Neuron (in vitro differentiated cells): ENCODE measurements around the gene CDYL.

ENCODE experiments used
- H2AFZ ChIP-seq: one replicate; pipeline ENCODE4 v1.6.1; 2013; ENCODE audit warnings: low read depth, mild to moderate bottlenecking, inconsistent platforms, low read length, moderate library complexity
- H3K27me3 ChIP-seq: one replicate; pipeline ENCODE4 v1.6.1; 2013; ENCODE audit warnings: low read length; ENCODE audit not compliant: insufficient read depth
- H3K36me3 ChIP-seq: one replicate; pipeline ENCODE4 v1.6.1; 2013; ENCODE audit warnings: low read length; ENCODE audit not compliant: insufficient read depth
- H3K4me1 ChIP-seq: one replicate; pipeline ENCODE4 v1.6.1; 2013; ENCODE audit warnings: low read length; ENCODE audit not compliant: insufficient read depth
- H3K4me3 ChIP-seq: 2 replicates; pipeline ENCODE4 v1.5.1; 2013; ENCODE audit warnings: mild to moderate bottlenecking, low read length, moderate library complexity
- H3K9me3 ChIP-seq: one replicate; pipeline ENCODE4 v1.6.1; 2013; ENCODE audit warnings: low read length

The CDYL gene

GRCh38 chr6:4751823-4752464 is 24.3 kb upstream of the CDYL start:
- no peaks in the 10 kb centered on the region for H3K27me3 ChIP-seq
- no peak overlapping the region for H3K4me3 ChIP-seq
- peaks cover 5% of the 10 kb centered on the region for H3K4me1 ChIP-seq

GRCh38 chr6:4756247-4756646 is 20.0 kb upstream of the CDYL start:
- Histone ChIP-seq H2AFZ (no peak overlapping the region), H3K36me3 (no peaks in the 10 kb centered on the region), H3K9me3 (peaks cover 3% of the 10 kb centered on the region), H3K4me3 (no peak overlapping the region), H3K27me3 (no peaks in the 10 kb centered on the region), H3K4me1 (peaks cover 17% of the 10 kb centered on the region)

More at GRCh38 chr6:4751823-4752464, 24.3 kb upstream of the CDYL start:
- Histone ChIP-seq H3K36me3 (no peaks in the 10 kb centered on the region), H2AFZ (no peak overlapping the region), H3K9me3 (peaks cover 3% of the 10 kb centered on the region)

DNA sequence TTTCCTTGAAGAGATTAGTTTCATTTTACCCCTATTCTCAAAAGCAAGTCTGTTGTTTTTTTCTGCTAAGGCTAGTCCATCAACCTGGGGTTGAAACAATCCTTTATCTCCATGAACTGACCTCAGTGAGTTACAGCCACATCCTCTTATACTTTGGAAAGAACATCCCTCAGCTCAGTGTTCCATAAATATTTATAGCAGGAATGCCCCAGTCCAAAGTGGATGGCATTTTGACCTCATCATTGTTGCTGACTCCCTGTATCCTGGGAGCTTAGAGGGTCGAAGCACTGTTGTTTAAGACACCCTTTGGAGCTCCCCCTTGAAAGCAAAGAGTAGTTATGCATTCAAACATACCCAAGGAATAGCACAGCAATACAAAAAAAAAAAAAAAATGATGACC is 16.2 kb upstream of the CDYL start:
- H3K4me3 ChIP-seq: no peak overlapping the region
- no peaks in the 10 kb centered on the region for H3K27me3 ChIP-seq
- H3K4me1 ChIP-seq: peaks cover 12% of the 10 kb centered on the region
- peaks cover 3% of the 10 kb centered on the region for H3K9me3 ChIP-seq
- H3K36me3 ChIP-seq: no peaks in the 10 kb centered on the region
- no peak overlapping the region for H2AFZ ChIP-seq

GRCh38 chr6:4760773-4761172 is 15.4 kb upstream of the CDYL start:
- Histone ChIP-seq H3K4me1 (peaks cover 12% of the 10 kb centered on the region), H3K9me3 (peaks cover 3% of the 10 kb centered on the region), H2AFZ (no peak overlapping the region), H3K4me3 (no peak overlapping the region), H3K36me3 (no peaks in the 10 kb centered on the region), H3K27me3 (no peaks in the 10 kb centered on the region)

DNA sequence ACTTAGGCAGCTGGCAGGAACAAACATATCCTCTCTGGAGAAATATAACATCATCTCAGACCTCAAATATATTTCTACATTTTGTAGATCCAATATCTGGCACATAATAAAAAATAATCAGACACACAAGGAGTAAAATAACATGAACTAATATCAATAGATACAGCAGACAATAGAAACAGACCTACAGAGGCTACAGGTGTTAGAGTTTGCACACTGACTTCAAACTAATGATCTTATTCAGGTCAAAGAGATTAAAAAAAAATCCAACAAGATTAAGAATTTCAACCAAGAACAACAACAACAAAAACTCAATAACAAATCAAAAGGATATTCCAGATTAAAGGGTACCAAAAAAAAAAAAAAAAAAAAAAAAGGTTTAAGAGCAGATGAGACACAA is 13.9 kb upstream of the CDYL start:
- Histone ChIP-seq H3K36me3 (no peaks in the 10 kb centered on the region), H2AFZ (no peak overlapping the region), H3K27me3 (no peaks in the 10 kb centered on the region), H3K9me3 (no peaks in the 10 kb centered on the region), H3K4me1 (peaks cover 12% of the 10 kb centered on the region), H3K4me3 (no peak overlapping the region)

DNA sequence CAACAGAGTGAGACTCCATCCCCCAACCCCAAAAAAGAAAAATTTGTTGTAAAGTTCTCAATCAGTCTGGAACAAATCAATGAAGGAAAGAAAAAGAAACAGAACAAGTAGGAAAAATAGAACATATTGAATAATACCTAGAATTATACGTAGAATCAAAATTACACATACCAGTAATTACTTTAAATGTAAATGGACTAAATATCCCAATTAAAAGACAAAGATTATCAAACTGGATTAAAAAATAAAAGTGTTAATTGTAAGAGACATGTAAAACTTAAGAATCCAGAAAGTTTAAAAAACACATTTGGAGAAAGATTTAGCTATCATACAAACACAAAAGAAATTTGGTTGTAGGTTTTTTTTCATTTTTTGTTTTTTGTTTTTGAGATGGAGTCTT is 12.3 kb upstream of the CDYL start:
- no peaks in the 10 kb centered on the region for H3K9me3 ChIP-seq
- no peaks in the 10 kb centered on the region for H3K27me3 ChIP-seq
- no peaks in the 10 kb centered on the region for H3K36me3 ChIP-seq
- no peak overlapping the region for H3K4me3 ChIP-seq
- H3K4me1 ChIP-seq: peaks cover 12% of the 10 kb centered on the region
- no peak overlapping the region for H2AFZ ChIP-seq

DNA sequence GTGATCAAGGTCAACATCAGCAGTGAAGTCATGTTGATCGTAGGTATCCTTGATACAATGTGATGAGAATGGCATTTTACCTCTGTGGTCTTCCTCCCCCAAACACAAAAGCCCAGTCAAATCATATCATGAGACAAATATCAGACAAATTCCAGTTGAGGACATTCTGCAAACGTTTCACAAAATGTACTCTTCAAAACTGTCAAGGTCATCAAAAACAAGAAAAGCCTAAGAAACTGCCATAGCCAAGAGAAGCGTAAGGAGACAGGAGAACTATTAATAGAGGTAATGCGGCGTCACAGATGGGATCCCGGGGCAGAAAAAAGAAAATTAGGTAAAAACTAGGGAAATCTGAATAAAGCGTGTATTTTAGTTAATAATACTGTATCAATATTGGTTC is 7.4 kb upstream of the CDYL start:
- Histone ChIP-seq H3K36me3 (no peaks in the 10 kb centered on the region), H2AFZ (no peak overlapping the region), H3K9me3 (no peaks in the 10 kb centered on the region), H3K4me3 (no peak overlapping the region), H3K4me1 (peaks cover 5% of the 10 kb centered on the region), H3K27me3 (peaks cover 15% of the 10 kb centered on the region)

GRCh38 chr6:4772750-4773149 is 3.5 kb upstream of the CDYL start:
- no peak overlapping the region for H3K4me3 ChIP-seq

DNA sequence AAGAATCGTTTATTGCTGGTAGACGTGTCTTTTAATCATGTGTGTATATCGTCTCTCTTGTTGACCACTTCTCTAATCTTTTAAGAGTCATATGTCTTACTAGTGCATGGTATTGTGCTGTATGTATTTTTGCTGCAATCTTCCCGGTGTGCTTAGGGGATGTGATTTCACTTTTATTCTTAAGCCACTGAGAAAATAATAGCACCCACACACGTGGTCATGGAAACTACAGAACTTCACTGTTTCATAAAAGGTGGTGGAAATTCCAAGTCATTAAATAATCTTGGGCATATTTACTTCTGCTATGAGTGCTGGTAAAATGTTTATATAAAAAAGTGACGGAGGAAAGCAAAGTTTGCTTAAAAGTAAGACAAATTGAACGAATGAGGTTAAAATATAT is 3.0 kb upstream of the CDYL start:
- peaks cover 13% of the 10 kb centered on the region for H3K4me1 ChIP-seq
- H3K9me3 ChIP-seq: peaks cover 6% of the 10 kb centered on the region
- no peak overlapping the region for H2AFZ ChIP-seq
- H3K27me3 ChIP-seq: peaks cover 31% of the 10 kb centered on the region
- no peaks in the 10 kb centered on the region for H3K36me3 ChIP-seq
- no peak overlapping the region for H3K4me3 ChIP-seq

More at GRCh38 chr6:4772750-4773149, 3.5 kb upstream of the CDYL start:
- no peak overlapping the region for H2AFZ ChIP-seq
- peaks cover 31% of the 10 kb centered on the region for H3K27me3 ChIP-seq
- H3K36me3 ChIP-seq: no peaks in the 10 kb centered on the region
- peaks cover 8% of the 10 kb centered on the region for H3K4me1 ChIP-seq
- peaks cover 5% of the 10 kb centered on the region for H3K9me3 ChIP-seq

DNA sequence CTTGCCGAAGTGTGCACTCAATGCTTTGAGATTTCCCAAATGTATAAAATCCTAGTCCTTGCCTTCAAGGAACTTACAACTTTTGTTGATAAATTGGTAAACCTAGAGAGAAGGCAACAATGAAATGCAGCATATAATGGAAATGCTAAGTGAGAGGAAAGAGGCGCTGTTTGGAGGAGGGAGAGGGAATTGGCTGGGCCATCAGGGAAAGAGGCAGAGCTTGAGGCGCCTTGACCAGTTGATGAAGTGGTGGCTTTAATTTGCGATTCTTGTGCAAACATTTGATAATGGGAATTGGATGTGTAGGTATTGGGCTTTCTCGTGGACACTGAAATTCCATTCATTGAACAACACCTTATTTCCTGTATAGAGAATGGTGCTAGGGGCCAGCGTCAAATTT is 1.9 kb upstream of the CDYL start:
- H3K9me3 ChIP-seq: peaks cover 7% of the 10 kb centered on the region
- no peak overlapping the region for H2AFZ ChIP-seq
- no peaks in the 10 kb centered on the region for H3K36me3 ChIP-seq
- H3K4me3 ChIP-seq: no peak overlapping the region
- peaks cover 31% of the 10 kb centered on the region for H3K27me3 ChIP-seq
- peaks cover 13% of the 10 kb centered on the region for H3K4me1 ChIP-seq

- no peak overlapping the region for H3K4me3 ChIP-seq
- no peaks in the 10 kb centered on the region for H3K36me3 ChIP-seq
- peaks cover 13% of the 10 kb centered on the region for H3K4me1 ChIP-seq
- H3K27me3 ChIP-seq: peaks cover 31% of the 10 kb centered on the region
- peaks cover 7% of the 10 kb centered on the region for H3K9me3 ChIP-seq
- no peak overlapping the region for H2AFZ ChIP-seq
These were observed 1.3 kb upstream of the CDYL start for GRCh38 chr6:4774715-4775493.

DNA sequence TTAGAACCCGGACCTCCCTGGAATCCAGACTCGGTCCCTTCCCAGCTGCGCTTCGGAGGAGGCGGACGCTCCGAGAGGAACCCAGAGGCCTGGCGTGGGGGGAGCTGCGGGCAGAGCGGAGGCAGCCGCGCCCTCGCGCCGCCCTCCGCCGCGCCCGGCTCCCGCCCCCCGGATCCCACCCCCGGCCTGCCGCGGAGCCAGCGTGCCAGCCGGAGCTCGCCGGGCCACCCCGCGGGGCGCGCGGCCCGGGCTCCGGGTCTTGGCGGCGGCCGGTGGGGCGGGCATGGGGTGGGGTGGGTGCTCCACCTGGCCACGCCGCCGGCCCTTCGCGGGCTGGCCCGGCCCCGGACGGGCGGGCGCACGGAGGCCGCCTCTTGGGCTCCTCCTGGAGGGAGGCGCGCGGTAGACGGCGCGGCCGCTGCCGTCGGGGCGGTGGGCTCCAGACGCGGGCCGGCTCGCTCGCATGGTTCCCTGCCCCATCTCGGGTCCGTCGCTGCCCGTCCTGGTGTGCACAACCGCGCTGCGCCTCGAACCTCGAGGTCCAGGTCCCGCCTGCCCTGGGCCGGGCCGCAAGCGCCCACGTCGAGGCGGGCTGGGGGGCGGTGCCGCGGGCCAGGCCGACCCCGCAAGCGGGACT is 592 bp upstream of the CDYL start:
- Histone ChIP-seq H3K36me3 (no peaks in the 10 kb centered on the region), H3K4me1 (peaks cover 13% of the 10 kb centered on the region), H2AFZ (no peak overlapping the region), H3K27me3 (peaks cover 31% of the 10 kb centered on the region), H3K9me3 (peaks cover 7% of the 10 kb centered on the region), H3K4me3 (peak overlapping the region; percentile 43)
